WERI-Rb-1 (cell line): ENCODE data around the gene GBF1.

ENCODE experiments used
- DNase-seq: peaks from one replicate; pipeline ENCODE4 v3.0.0-alpha.2; 2020
- H3K27ac ChIP-seq: fragments of 250-450 bp; sonication (Bioruptor Pico); 2 replicates; pipeline ENCODE4 v1.5.1; 2020; ENCODE audit warnings: mild to moderate bottlenecking, moderate library complexity
- H3K27me3 ChIP-seq: fragments of 250-450 bp; sonication (Bioruptor Pico); 2 replicates; pipeline ENCODE4 v1.5.1; 2021; ENCODE audit warnings: mild to moderate bottlenecking, low read depth, moderate library complexity; ENCODE audit not compliant: insufficient read depth, severe bottlenecking
- H3K36me3 ChIP-seq: fragments of 250-450 bp; sonication (Bioruptor Pico); 2 replicates; pipeline ENCODE4 v1.5.1; 2020; ENCODE audit warnings: mild to moderate bottlenecking, moderate library complexity
- H3K4me3 ChIP-seq: 2 replicates; pipeline ENCODE4 v1.5.1; 2011; ENCODE audit warnings: low read depth, mild to moderate bottlenecking, control low read depth, low read length
- H3K9me3 ChIP-seq: fragments of 250-450 bp; sonication (Bioruptor Pico); 2 replicates; pipeline ENCODE4 v1.5.1; 2021; ENCODE audit warnings: mild to moderate bottlenecking, moderate library complexity; ENCODE audit not compliant: severe bottlenecking
- CTCF ChIP-seq: IDR thresholded peaks from 2 replicates; pipeline ENCODE4 v1.5.1; 2011; ENCODE audit warnings: low read depth, mild to moderate bottlenecking, control low read depth, inconsistent platforms, low read length

GBF1 gene

DNA sequence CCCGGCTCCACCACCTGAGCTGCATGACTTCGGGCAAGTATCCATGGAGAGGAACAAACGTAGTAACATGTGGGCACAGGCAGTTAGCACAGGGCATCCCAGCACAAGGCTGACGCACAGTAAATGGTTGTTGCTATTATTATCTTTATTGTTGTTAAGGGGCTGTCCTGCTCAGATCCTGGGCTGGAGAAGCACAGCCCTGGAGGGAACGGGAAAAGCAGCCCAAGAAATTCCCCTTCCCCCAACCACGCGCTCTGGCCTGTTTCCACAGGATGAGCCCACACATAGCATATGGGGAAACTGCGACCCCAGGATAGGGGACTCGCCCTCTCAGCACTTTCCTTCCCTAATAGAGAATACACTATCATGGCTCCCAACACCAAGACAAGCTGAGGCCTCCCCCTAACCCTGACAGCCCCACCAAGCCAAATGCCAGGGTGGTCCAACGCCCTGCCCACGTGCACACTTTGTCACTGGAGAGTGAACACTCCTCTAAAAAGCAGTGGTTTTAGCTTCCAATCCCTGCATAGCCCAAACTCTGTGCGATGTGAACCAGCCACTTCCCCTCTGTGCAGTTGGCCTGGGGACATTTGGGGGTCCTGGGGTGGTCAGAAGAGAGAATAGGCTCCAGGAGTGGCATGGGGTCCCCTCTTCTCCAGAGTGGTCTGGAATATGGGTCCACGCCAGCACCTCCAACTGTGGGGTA, 162.2 kb downstream of the GBF1 start:
- H3K36me3 ChIP-seq: peaks cover 72% of the 10 kb centered on the region
- H3K27ac ChIP-seq: no peak overlapping the region
- H3K27me3 ChIP-seq: no peaks in the 10 kb centered on the region
- DNase-seq: no peak
- no peak for TF ChIP-seq CTCF
- no peaks in the 10 kb centered on the region for H3K9me3 ChIP-seq
- H3K4me3 ChIP-seq: no peak overlapping the region

DNA sequence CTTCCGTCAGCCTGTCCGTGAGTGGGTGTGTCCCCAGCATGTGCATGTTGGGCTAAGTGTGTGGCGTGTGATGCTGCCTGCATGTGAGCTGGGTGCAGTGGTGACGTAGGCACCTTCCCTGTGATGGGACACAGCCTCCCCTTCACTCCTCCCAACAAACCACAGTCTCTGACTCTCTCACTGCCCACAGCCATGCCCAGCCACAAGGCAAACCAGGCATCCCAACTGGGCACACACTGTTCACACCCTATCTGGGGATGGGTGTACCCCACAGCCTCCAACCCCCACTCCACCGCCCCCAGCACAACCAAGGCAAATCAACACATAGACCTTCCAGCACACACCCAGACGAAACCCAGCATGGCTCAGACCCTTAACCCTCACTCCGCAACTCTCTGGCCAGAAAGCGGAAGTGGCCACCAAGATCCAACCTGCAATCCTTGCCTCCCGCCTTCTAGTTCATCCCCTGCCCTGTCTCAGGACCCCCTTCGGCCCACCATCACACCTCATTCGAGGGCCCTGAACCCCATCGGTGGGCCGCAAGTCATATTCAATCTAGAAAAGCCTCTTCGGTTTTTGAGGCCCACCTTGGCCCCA, 162.9 kb downstream of the GBF1 start:
- no peak for DNase-seq
- Histone ChIP-seq H3K36me3 (peaks cover 75% of the 10 kb centered on the region), H3K27me3 (no peaks in the 10 kb centered on the region), H3K27ac (no peak overlapping the region), H3K9me3 (no peaks in the 10 kb centered on the region), H3K4me3 (no peak overlapping the region)
- TF ChIP-seq CTCF: no peak

- H3K36me3 ChIP-seq: peaks cover 75% of the 10 kb centered on the region
- H3K27me3 ChIP-seq: no peaks in the 10 kb centered on the region
- no peaks in the 10 kb centered on the region for H3K9me3 ChIP-seq
- H3K4me3 ChIP-seq: no peak overlapping the region
- no peak overlapping the region for H3K27ac ChIP-seq
- no peak for TF ChIP-seq CTCF
- no peak for DNase-seq
These were observed 163.6 kb downstream of the GBF1 start for GRCh38 chr10:102408728-102409603.

GRCh38 chr10:102409604-102410428, 164.5 kb downstream of the GBF1 start:
- no peak overlapping the region for H3K4me3 ChIP-seq
- H3K9me3 ChIP-seq: no peaks in the 10 kb centered on the region
- peaks cover 72% of the 10 kb centered on the region for H3K36me3 ChIP-seq
- no peaks in the 10 kb centered on the region for H3K27me3 ChIP-seq
- no peak for TF ChIP-seq CTCF
- DNase-seq: no peak
- H3K27ac ChIP-seq: no peak overlapping the region

GRCh38 chr10:102410429-102411073, 165.2 kb downstream of the GBF1 start:
- Histone ChIP-seq H3K4me3 (no peak overlapping the region), H3K27me3 (no peaks in the 10 kb centered on the region), H3K27ac (no peak overlapping the region), H3K36me3 (peaks cover 73% of the 10 kb centered on the region), H3K9me3 (no peaks in the 10 kb centered on the region)
- DNase-seq: no peak
- TF ChIP-seq CTCF: no peak
